Measurements from ENCODE around the gene ANGPTL1.

Gene ANGPTL1

DNA sequence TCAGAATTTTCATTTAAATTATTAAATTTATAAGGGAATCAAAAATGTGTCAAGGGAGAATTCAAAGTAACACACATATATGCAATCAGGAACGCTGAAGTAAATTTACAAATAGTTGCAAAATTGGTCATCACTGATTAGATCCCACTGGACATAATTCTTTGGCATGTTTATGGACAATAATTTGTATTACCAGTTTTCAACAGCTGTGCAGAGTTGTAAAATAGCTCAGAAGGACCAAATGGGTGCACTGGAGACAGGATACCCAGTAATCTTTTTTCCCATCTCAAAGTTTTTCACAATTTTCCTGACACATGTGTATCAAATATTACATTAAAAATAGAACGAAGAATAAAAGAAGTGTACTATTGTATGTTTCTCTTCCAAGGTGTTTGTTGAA lies 4.1 kb upstream of the ANGPTL1 start:
- H3K27me3 ChIP-seq (replicated peaks; ENCODE audit: control insufficient read depth, insufficient read depth, low read length) = no peaks in the 10 kb centered on the region
- no peak overlapping the region for H3K4me3 ChIP-seq (replicated peaks; ENCODE audit: low read depth, low read length)
- no peak for DNase-seq (ENCODE audit: extremely low read depth, insufficient read length)
- TF ChIP-seq, protein P1, sequence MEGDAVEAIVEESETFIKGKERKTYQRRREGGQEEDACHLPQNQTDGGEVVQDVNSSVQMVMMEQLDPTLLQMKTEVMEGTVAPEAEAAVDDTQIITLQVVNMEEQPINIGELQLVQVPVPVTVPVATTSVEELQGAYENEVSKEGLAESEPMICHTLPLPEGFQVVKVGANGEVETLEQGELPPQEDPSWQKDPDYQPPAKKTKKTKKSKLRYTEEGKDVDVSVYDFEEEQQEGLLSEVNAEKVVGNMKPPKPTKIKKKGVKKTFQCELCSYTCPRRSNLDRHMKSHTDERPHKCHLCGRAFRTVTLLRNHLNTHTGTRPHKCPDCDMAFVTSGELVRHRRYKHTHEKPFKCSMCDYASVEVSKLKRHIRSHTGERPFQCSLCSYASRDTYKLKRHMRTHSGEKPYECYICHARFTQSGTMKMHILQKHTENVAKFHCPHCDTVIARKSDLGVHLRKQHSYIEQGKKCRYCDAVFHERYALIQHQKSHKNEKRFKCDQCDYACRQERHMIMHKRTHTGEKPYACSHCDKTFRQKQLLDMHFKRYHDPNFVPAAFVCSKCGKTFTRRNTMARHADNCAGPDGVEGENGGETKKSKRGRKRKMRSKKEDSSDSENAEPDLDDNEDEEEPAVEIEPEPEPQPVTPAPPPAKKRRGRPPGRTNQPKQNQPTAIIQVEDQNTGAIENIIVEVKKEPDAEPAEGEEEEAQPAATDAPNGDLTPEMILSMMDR (IDR thresholded peaks at IDR 0.05; ENCODE audit: insufficient read depth, low read length, poor library complexity, severe bottlenecking) = no peak
- H3K36me3 ChIP-seq (ENCODE audit: control insufficient read depth, insufficient read depth, low read length) = no peaks in the 10 kb centered on the region

DNA sequence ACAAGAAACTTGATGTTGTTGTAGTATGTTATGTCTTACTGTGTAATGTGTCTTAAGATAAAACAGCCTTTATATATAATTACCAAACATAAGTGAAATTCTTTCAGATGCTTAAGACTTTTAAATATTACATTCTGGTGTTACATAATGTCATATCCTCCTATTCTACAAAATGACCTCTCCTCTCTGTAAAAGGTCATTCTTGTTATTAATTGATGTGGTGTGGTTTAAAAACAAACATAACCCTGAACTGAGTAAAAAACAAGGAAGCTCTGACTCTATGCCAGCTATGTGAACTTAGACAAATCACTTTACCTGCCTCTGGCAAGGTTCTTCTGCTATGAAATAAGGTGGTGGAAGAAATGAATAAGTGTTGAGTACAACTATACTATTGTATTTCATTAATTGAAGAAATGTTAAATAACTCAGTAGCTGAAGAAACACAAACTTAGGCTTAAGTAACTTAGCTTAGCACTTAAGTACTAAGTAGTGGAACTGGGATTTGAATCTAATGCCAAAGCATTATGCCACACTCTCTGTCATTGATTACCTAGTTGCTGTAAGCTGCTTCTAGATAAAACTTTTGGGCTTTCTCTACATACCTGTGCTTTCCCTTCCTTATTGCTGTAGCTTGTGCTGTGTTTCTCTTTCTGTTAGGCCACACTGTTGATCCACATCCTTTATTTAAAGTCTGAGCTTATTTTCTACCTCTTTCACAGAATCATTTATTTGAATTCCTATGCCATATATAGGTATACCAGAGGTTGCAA lies 859 bp upstream of the ANGPTL1 start:
- no peak for DNase-seq (ENCODE audit: extremely low read depth, insufficient read length)
- no peaks in the 10 kb centered on the region for H3K27me3 ChIP-seq (replicated peaks; ENCODE audit: control insufficient read depth, insufficient read depth, low read length)
- TF ChIP-seq, protein P1 (IDR thresholded peaks at IDR 0.05; ENCODE audit: insufficient read depth, low read length, poor library complexity, severe bottlenecking) = no peak
- no peaks in the 10 kb centered on the region for H3K36me3 ChIP-seq (ENCODE audit: control insufficient read depth, insufficient read depth, low read length)
- H3K4me3 ChIP-seq (replicated peaks; ENCODE audit: low read depth, low read length) = no peak overlapping the region

DNA sequence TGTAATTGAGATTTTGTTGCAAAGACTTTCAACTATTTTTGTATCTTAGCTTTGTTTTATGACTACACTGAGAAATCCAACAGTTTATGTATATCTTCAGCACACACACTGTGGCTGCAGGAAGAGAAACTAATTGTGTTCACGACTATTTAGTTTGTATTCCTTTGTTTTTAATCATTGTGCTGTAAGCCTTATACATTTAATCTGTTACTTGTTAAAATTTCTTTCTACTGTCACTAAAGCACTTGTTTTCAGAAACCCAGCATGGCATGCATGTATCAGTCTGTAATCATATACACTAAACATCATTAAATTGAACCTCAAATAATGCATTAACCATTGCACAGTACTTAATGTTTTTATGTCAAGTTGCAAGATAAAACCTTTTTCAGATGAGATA lies 656 bp downstream of the ANGPTL1 start:
- Histone ChIP-seq H3K27me3 (replicated peaks; ENCODE audit: control insufficient read depth, insufficient read depth, low read length) (no peaks in the 10 kb centered on the region), H3K4me3 (replicated peaks; ENCODE audit: low read depth, low read length) (no peak overlapping the region), H3K36me3 (ENCODE audit: control insufficient read depth, insufficient read depth, low read length) (no peaks in the 10 kb centered on the region)
- DNase-seq (ENCODE audit: extremely low read depth, insufficient read length) = no peak
- TF ChIP-seq, protein P1 (IDR thresholded peaks at IDR 0.05; ENCODE audit: insufficient read depth, low read length, poor library complexity, severe bottlenecking) = no peak

DNA sequence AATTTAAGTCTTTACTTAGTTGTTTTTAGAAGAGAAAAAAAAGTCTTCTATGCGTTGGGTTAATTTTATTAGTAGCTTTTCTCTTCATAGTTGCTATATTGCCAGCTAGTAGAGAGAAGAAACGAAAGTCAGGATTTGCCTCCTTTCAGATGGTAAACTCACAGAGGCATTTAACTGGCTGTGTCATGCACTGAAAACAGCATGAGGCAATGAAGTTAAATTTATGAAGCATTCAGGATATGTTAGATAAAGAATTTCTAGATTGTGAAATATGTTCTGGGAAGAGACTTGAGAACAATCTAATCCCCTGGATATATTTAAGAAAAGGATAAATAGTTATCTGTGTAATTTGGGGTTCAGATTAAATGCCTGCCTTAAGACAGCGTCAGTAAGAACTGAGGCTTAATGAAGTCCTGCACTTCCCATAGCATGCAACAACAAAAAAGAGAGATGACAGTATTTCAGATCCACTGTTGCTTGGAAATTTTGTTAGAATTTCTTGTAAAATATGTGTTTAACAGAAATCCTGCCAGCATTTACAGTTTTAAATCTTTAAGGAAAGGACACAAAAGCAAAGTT lies 1.7 kb downstream of the ANGPTL1 start:
- TF ChIP-seq, protein P1 (IDR thresholded peaks at IDR 0.05; ENCODE audit: insufficient read depth, low read length, poor library complexity, severe bottlenecking) = no peak
- no peaks in the 10 kb centered on the region for H3K27me3 ChIP-seq (replicated peaks; ENCODE audit: control insufficient read depth, insufficient read depth, low read length)
- no peak for DNase-seq (ENCODE audit: extremely low read depth, insufficient read length)
- no peak overlapping the region for H3K4me3 ChIP-seq (replicated peaks; ENCODE audit: low read depth, low read length)
- H3K36me3 ChIP-seq (ENCODE audit: control insufficient read depth, insufficient read depth, low read length) = no peaks in the 10 kb centered on the region

DNA sequence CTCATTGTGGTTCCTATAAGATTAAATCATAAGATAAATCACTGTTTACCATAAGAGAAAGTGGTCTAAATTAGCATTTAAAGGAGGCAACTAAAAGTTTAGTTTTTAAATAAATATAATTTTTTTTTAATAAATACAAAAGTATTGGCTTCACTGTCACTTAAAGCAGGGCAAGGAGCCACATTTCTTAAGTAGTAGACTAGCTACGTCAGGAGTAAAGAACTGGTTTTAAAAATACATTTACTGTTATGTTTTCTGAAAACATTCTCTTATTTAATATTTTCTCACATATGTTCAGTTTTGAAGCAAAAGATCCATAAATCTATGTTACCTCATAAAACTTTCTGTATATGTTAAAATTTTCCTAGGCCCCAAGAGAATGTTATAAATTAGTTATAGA lies 2.2 kb downstream of the ANGPTL1 start:
- no peaks in the 10 kb centered on the region for H3K36me3 ChIP-seq (ENCODE audit: control insufficient read depth, insufficient read depth, low read length)

More for the DNA sequence above, 2.2 kb downstream of the ANGPTL1 start:
- TF ChIP-seq, protein P1 (IDR thresholded peaks at IDR 0.05; ENCODE audit: insufficient read depth, low read length, poor library complexity, severe bottlenecking) = no peak
- no peak for DNase-seq (ENCODE audit: extremely low read depth, insufficient read length)
- Histone ChIP-seq H3K4me3 (replicated peaks; ENCODE audit: low read depth, low read length) (no peak overlapping the region), H3K27me3 (replicated peaks; ENCODE audit: control insufficient read depth, insufficient read depth, low read length) (no peaks in the 10 kb centered on the region)
